ENCODE results near the gene WDR4.
"Not testable (repeated sequence)": the region's sequence is repeated elsewhere in the genome, so short reads cannot be mapped to it uniquely, and the experiment has no call there.

WDR4 gene

GRCh38 chr21:42852925-42853570, 26.3 kb downstream of the WDR4 start:
- no peak overlapping the region for H3K4me3 ChIP-seq (ENCODE audit: low read length)
- no peak for TF ChIP-seq CTCF (conservative IDR thresholded peaks at IDR 0.05; ENCODE audit: low read depth, low read length)
- no peak for DNase-seq (ENCODE audit: low read depth)

GRCh38 chr21:42851812-42852665, 27.3 kb downstream of the WDR4 start:
- TF ChIP-seq CTCF (conservative IDR thresholded peaks at IDR 0.05; ENCODE audit: low read depth, low read length): no peak
- H3K4me3 ChIP-seq (ENCODE audit: low read length): no peak overlapping the region
- DNase-seq (ENCODE audit: low read depth): no peak

GRCh38 chr21:42850866-42851391, 28.4 kb downstream of the WDR4 start:
- H3K4me3 ChIP-seq (ENCODE audit: low read length): no peak overlapping the region
- no peak for DNase-seq (ENCODE audit: low read depth)
- peak; percentile 54 for TF ChIP-seq CTCF (conservative IDR thresholded peaks at IDR 0.05; ENCODE audit: low read depth, low read length)

GRCh38 chr21:42850463-42850862, 28.9 kb downstream of the WDR4 start:
- no peak for DNase-seq (ENCODE audit: low read depth)
- H3K4me3 ChIP-seq (ENCODE audit: low read length): no peak overlapping the region
- TF ChIP-seq CTCF (conservative IDR thresholded peaks at IDR 0.05; ENCODE audit: low read depth, low read length): no peak

GRCh38 chr21:42849759-42850412, 29.5 kb downstream of the WDR4 start:
- no peak for TF ChIP-seq CTCF (conservative IDR thresholded peaks at IDR 0.05; ENCODE audit: low read depth, low read length)

GRCh38 chr21:42848932-42849758, 30.2 kb downstream of the WDR4 start:
- no peak overlapping the region for H3K4me3 ChIP-seq (ENCODE audit: low read length)
- no peak for TF ChIP-seq CTCF (conservative IDR thresholded peaks at IDR 0.05; ENCODE audit: low read depth, low read length)

More at GRCh38 chr21:42849759-42850412, 29.5 kb downstream of the WDR4 start:
- no peak for DNase-seq (ENCODE audit: low read depth)
- no peak overlapping the region for H3K4me3 ChIP-seq (ENCODE audit: low read length)

GRCh38 chr21:42848144-42848931, 31.0 kb downstream of the WDR4 start:
- not testable (repeated sequence) for DNase-seq (ENCODE audit: low read depth); H3K4me3 ChIP-seq (ENCODE audit: low read length)

More at GRCh38 chr21:42848932-42849758, 30.2 kb downstream of the WDR4 start:
- no peak for DNase-seq (ENCODE audit: low read depth)
